ENCODE results near the gene CLPTM1.

- TF ChIP-seq POLR2A (IDR thresholded peaks at IDR 0.05): no peak
- TF ChIP-seq, protein P1, sequence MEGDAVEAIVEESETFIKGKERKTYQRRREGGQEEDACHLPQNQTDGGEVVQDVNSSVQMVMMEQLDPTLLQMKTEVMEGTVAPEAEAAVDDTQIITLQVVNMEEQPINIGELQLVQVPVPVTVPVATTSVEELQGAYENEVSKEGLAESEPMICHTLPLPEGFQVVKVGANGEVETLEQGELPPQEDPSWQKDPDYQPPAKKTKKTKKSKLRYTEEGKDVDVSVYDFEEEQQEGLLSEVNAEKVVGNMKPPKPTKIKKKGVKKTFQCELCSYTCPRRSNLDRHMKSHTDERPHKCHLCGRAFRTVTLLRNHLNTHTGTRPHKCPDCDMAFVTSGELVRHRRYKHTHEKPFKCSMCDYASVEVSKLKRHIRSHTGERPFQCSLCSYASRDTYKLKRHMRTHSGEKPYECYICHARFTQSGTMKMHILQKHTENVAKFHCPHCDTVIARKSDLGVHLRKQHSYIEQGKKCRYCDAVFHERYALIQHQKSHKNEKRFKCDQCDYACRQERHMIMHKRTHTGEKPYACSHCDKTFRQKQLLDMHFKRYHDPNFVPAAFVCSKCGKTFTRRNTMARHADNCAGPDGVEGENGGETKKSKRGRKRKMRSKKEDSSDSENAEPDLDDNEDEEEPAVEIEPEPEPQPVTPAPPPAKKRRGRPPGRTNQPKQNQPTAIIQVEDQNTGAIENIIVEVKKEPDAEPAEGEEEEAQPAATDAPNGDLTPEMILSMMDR (IDR thresholded peaks at IDR 0.05): no peak
Observed at GRCh38 chr19:44959691-44960090, 4.5 kb downstream of the CLPTM1 start.

All from suprapubic skin (tissue), 3 donors.